HEK293 (cell line): ENCODE results near the gene TRO.

Experiments used
- GLIS2 ChIP-seq: fragments of 450-650 bp; formaldehyde crosslinking; IDR thresholded peaks from 2 replicates; pipeline ENCODE4 v1.5.1; 2016; ENCODE audit warnings: missing biosample characterization, missing genetic modification characterization
- ZNF416 ChIP-seq: fragments of 450-650 bp; formaldehyde crosslinking; IDR thresholded peaks from 2 replicates; pipeline ENCODE4 v1.5.1; 2016; ENCODE audit warnings: missing biosample characterization, missing genetic modification characterization
- TF ChIP-seq, protein P1 (sequence below): fragments of 450-650 bp; formaldehyde crosslinking; IDR thresholded peaks from 2 replicates; pipeline ENCODE4 v1.5.1; 2016; ENCODE audit warnings: missing biosample characterization, missing genetic modification characterization

DNA sequence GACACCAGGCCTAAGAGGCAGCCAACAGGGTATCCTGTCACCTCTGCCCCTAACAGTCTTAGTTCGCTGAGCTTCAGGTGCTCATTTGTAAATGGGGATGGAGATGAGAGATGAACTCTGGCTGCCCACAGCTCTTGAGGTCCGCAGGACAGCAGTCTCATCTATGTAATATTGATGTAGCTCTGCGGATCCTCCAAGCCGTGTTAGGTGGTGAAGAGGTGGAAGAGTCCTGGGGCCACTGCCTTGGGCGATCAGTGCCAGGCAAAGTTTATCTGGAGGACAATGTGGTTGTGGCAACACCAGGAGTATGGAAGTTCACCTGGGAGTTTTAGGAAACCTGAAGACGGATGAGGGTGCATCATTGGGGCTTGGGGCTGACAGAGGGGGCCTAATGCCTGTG is 13.4 kb downstream of the TRO start:
- TF ChIP-seq, protein P1, sequence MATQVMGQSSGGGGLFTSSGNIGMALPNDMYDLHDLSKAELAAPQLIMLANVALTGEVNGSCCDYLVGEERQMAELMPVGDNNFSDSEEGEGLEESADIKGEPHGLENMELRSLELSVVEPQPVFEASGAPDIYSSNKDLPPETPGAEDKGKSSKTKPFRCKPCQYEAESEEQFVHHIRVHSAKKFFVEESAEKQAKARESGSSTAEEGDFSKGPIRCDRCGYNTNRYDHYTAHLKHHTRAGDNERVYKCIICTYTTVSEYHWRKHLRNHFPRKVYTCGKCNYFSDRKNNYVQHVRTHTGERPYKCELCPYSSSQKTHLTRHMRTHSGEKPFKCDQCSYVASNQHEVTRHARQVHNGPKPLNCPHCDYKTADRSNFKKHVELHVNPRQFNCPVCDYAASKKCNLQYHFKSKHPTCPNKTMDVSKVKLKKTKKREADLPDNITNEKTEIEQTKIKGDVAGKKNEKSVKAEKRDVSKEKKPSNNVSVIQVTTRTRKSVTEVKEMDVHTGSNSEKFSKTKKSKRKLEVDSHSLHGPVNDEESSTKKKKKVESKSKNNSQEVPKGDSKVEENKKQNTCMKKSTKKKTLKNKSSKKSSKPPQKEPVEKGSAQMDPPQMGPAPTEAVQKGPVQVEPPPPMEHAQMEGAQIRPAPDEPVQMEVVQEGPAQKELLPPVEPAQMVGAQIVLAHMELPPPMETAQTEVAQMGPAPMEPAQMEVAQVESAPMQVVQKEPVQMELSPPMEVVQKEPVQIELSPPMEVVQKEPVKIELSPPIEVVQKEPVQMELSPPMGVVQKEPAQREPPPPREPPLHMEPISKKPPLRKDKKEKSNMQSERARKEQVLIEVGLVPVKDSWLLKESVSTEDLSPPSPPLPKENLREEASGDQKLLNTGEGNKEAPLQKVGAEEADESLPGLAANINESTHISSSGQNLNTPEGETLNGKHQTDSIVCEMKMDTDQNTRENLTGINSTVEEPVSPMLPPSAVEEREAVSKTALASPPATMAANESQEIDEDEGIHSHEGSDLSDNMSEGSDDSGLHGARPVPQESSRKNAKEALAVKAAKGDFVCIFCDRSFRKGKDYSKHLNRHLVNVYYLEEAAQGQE (tag by site-specific recombination), result no peak
- no peak for TF ChIP-seq GLIS2 (tag by site-specific recombination)
- no peak for TF ChIP-seq ZNF416 (tag by site-specific recombination)
